Aorta (tissue), 5 donors: ENCODE measurements around the gene SLC25A25. TPM values are rescaled to one million over a fixed set of nuclear protein-coding genes. Genes with fewer than 3 reads are reported as not detected.
A peak's percentile ranks its signal among the peaks of the same experiment; 100 is the strongest.

Experiments
- ATAC-seq: fragments of 200-7000 bp; cut with Tn5 transposase; one replicate; pipeline ENCODE4 v1.9.1; 2022; ENCODE audit warnings: moderate library complexity; ENCODE audit not compliant: low FRiP score
- DNase-seq, 2 donors: peaks; one replicate each; pipeline ENCODE4 v3.0.0-alpha.2; 2020
- H3K27ac ChIP-seq, 2 donors: one replicate each; pipeline ENCODE4 v1.5.1; 2013; ENCODE audit warnings: low read length in 2 of 2, mild to moderate bottlenecking in 2 of 2, moderate library complexity in 2 of 2, control low read depth in 1 of 2, inconsistent platforms in 1 of 2, low read depth in 1 of 2
- H3K27me3 ChIP-seq, 2 donors: one replicate each; pipeline ENCODE4 v1.6.1; 2013; ENCODE audit warnings: control low read depth in 1 of 2, low read length in 1 of 2, mild to moderate bottlenecking in 1 of 2, moderate library complexity in 1 of 2; ENCODE audit not compliant: insufficient read depth in 2 of 2, control insufficient read depth in 1 of 2
- H3K36me3 ChIP-seq, 2 donors: one replicate each; pipeline ENCODE4 v1.6.1; 2013; ENCODE audit warnings: control low read depth in 1 of 2, low read length in 1 of 2, mild to moderate bottlenecking in 1 of 2; ENCODE audit not compliant: insufficient read depth in 2 of 2, control insufficient read depth in 1 of 2
- H3K4me1 ChIP-seq, 2 donors: one replicate each; pipeline ENCODE4 v1.6.1; 2013; ENCODE audit warnings: low read length in 2 of 2, control low read depth in 1 of 2, mild to moderate bottlenecking in 1 of 2, moderate library complexity in 1 of 2; ENCODE audit not compliant: insufficient read depth in 2 of 2, control insufficient read depth in 1 of 2
- H3K4me3 ChIP-seq, 2 donors: one replicate each; pipeline ENCODE4 v1.5.1; 2013; ENCODE audit warnings: low read length in 2 of 2, control low read depth in 1 of 2, mild to moderate bottlenecking in 1 of 2
- H3K9me3 ChIP-seq: one replicate; pipeline ENCODE4 v1.6.1; 2013; ENCODE audit warnings: mild to moderate bottlenecking, low read length; ENCODE audit not compliant: control insufficient read depth
- WGBS, 2 donors: extraction: QIAGEN DNeasy Blood & Tissue Kit; methylation state at CpG; one replicate each; pipeline ENCODE4 v1.1.7; 2013; 5-methylcytosine and 5-hydroxymethylcytosine counted together
- intact Hi-C, 2 donors: fragments of 100-400 bp; cut with DNase I; formaldehyde crosslinking; loops; one replicate each; pipeline versions ENCODE4 v1.14.2 to v1.15.0; 2022
- polyA plus RNA-seq, 2 donors: library from polyadenylated mRNA; stranded (reverse); fragments of 200-250 nt; gene quantifications; one replicate each; pipeline ENCODE4 v1.2.3, GENCODE V29; 2013
- total RNA-seq, 2 donors: library from RNA; stranded (reverse); fragmentation: NEBNext Ultra II Directional; extraction: Animal tissue kit (Norgen Biotek cat#: 25700); gene quantifications; one replicate each; pipeline ENCODE4 v1.2.1, GENCODE V29; 2021
- donor health status: healthy with polysubstance abuse.
- donor health status: Bipolar disorder and iron deficiency.
- donor health status: DM: no; HTN: no; CAD: no.
- donor health status: DM: no; HTN: no; CAD: no.
- donor health status: DM: yes; HTN: yes; CAD: no.

SLC25A25 gene
- total and polyA plus RNA-seq, 4 donors: 9.8 to 40.9 (median 15.3) TPM

DNA sequence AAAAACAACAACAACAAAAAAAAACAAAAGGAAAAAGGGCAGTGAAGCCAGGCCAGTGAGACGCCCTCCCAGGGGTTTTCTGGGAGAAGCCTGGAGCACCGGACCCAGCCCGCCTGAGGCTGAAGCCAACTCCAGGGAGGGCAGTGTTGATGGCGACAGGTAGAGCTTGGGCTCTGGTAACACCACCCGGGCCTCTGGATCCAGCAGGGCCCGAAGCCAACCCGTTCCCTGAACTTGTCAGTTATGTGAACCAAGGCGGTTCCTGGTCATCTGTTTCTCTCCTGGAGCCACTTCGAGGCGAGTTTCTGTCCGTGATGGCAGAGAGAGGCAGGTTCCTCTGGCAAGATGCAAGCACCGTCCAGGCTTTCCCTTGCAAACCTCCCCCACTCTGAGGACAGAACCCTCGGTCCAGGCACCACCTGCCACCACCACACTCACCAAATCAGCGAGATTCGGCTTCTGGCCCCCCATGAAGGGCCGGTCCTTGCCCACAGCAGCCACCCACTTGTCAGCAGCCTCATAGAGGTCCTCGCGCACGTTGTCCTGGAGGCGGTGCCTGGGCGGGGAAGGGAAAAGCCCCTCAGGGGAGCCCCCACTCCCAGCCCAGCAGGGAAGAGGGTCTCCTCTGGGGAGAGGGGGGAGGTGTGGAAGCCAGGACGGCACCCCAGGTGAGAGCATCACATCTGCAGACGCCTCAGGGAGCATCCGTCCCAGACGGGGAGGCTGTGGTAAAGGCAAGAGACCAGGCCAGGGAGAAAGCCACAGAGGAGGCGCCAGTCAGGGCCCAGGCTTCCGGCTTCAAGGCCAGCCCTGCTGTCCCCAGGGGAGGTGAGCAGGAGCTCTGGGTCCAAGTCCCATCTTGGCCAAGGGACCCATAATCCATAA is 54.1 kb downstream of the SLC25A25 start:
- Histone ChIP-seq H3K27ac (no peak overlapping the region), H3K4me1 (no peaks in the 10 kb centered on the region), H3K27me3 (no peaks in the 10 kb centered on the region), H3K36me3 (peaks cover 0 to 1% of the 10 kb centered on the region in 2 donors), H3K4me3 (no peak overlapping the region), H3K9me3 (no peaks in the 10 kb centered on the region)
- ATAC-seq (no peak), DNase-seq (peak; percentile 37 to 69)
- WGBS, 2 donors: 84 to 87% methylated on average over 27 of the region's 27 CpGs
- intact Hi-C loops: no loop called here

DNA sequence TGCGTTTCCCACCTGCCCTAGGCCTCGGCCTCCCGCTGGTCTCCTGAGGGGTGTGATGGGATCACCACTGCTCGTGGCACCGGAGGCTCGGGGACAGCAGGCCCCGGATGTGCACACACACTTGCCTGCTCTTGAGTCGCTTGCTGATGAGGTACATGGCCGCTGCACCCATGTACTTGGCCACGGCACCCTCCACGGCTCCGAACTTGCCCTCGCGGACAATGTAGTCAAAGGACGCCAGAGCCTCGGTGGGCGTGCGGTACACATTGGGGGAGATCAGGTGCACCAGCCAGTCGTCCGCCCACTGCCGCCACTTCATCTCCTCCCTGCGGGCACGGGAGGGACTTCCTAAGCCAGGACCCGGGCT is 54.8 kb downstream of the SLC25A25 start:
- Histone ChIP-seq H3K27me3 (no peaks in the 10 kb centered on the region), H3K4me1 (no peaks in the 10 kb centered on the region), H3K9me3 (no peaks in the 10 kb centered on the region), H3K27ac (no peak overlapping the region), H3K36me3 (peaks cover 0 to 1% of the 10 kb centered on the region in 2 donors), H3K4me3 (no peak overlapping the region)
- ATAC-seq (no peak), DNase-seq (peak; percentile 40 to 76)
- WGBS, 2 donors: 93 to 94% methylated on average over 24 of the region's 24 CpGs
- intact Hi-C loops: no loop called here

GRCh38 chr9:128123451-128124080 is 55.5 kb downstream of the SLC25A25 start:
- Histone ChIP-seq H3K27ac (no peak overlapping the region), H3K27me3 (no peaks in the 10 kb centered on the region), H3K4me3 (no peak overlapping the region), H3K36me3 (peaks cover 0 to 1% of the 10 kb centered on the region in 2 donors), H3K4me1 (no peaks in the 10 kb centered on the region), H3K9me3 (no peaks in the 10 kb centered on the region)
- intact Hi-C loops: no loop called here
- peak; percentile 44 to 75 for DNase-seq
- ATAC-seq: no peak
- WGBS, 2 donors: 89 to 90% methylated on average over 21 of the region's 21 CpGs

DNA sequence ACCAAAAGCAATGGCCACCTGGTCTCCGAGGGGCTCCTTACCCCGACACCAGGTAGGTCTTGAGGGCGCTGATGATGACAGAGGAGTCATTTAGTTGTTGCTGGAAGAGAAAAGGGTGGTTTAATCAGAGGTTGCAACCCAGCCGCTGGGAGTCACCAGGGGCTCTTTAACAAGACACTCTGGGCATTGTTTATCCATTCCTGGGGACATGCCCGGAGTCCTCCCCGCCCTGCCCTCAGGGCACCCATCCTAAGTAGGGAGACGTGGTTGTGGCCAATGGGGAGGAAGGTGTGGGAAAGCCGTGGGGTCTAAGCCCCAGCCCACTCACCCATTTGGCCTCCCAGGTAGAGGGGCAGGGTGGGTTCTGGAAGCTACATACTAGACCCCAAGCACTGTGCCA is 56.4 kb downstream of the SLC25A25 start:
- H3K9me3 ChIP-seq: no peaks in the 10 kb centered on the region
- ATAC-seq: no peak
- peak; percentile 39 to 52 for DNase-seq
- 83 to 87% methylated on average over 8 of the region's 8 CpGs for WGBS, 2 donors
- no peak overlapping the region for H3K4me3 ChIP-seq
- intact Hi-C loops: no loop called here
- H3K27ac ChIP-seq: no peak overlapping the region
- no peaks in the 10 kb centered on the region for H3K4me1 ChIP-seq
- no peaks in the 10 kb centered on the region for H3K27me3 ChIP-seq
- H3K36me3 ChIP-seq: peaks cover 0 to 1% of the 10 kb centered on the region in 2 donors

- ATAC-seq (no peak), DNase-seq (peak; percentile 83 to 85)
- H3K36me3 ChIP-seq: peaks cover 0 to 1% of the 10 kb centered on the region in 2 donors
- no peaks in the 10 kb centered on the region for H3K27me3 ChIP-seq
- no peaks in the 10 kb centered on the region for H3K9me3 ChIP-seq
- WGBS, 2 donors: 70 to 72% methylated on average over 16 of the region's 16 CpGs
- H3K27ac ChIP-seq: no peak overlapping the region
- no peaks in the 10 kb centered on the region for H3K4me1 ChIP-seq
- no peak overlapping the region for H3K4me3 ChIP-seq
- intact Hi-C loops: no loop called here
Observed at GRCh38 chr9:128124873-128125579, 57.0 kb downstream of the SLC25A25 start.

DNA sequence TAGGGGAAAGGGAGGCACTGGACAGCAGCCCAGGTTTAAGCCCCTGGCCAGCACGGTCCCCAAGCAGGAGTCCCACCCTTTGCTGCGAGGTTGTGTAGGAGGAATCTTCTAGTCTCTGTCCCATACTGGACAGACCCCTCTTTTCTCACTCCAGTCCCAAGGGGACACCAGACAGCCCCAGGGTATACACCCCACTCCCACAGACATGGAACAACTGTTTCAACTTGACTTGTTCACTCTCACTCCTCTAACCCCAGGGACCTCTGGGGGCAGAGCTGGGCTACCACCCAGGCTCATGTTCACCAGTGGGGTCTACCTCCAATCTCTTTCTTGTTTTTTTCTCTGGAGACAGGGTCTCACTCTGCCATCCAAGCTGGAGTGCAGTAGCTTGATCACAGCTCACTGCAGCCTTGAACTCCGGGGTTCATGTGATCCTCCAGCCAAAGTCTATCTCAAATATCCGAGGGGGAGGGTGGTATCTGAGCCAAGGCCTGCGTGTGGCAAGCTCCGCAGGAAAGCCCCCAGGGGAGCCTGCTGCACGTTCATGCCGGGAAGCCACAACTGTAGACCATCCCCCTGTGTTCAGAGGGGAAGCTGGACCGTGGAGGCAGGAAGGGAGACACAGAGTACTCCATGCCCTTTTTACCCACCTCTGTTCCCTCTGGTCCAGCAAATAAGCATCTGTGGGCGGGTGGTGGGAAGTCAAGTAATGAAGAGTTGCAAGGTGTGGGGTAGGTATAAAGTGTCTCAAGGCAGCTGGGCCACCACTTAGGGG is 57.7 kb downstream of the SLC25A25 start:
- intact Hi-C loops: no loop called here
- Histone ChIP-seq H3K4me1 (no peaks in the 10 kb centered on the region), H3K9me3 (no peaks in the 10 kb centered on the region), H3K36me3 (peaks cover 0 to 1% of the 10 kb centered on the region in 2 donors), H3K4me3 (no peak overlapping the region), H3K27me3 (no peaks in the 10 kb centered on the region), H3K27ac (no peak overlapping the region)
- no peak for ATAC-seq
- DNase-seq: peak; percentile 44 to 67
- 45 to 54% methylated on average over 10 of the region's 10 CpGs for WGBS, 2 donors

DNA sequence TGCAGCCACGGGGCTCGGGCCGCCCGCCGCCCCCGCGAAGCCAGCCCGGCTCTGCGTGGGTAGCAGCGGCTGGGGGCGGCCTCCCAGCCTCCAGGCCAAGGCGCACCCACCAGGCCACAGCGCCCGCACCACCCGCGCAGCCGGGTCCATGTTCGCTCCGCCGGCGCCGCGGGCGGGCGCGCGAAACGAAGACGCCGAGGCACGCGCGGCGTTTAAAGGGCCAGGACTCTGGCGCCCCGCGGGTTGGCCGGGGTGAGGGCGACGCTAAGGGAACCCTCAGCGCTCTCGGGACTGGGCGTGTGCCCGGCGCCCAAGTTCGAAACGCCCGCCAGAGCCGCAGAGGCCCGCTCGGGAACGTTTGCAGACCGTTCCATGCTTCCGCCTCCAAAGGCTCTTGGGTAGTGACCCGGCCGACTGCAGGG is 59.5 kb downstream of the SLC25A25 start, which contains the start of gene PTGES2:
TSS of gene PTGES2 (minus strand) at position 162 of the 422 bp plus-strand sequence. CDS start at position 150, 12 bp downstream.
- ATAC-seq (peak; percentile 94), DNase-seq (peak; percentile 92 to 95)
- WGBS, 2 donors: 0% methylated on average over 55 to 56 of the region's 56 CpGs
- Histone ChIP-seq H3K4me3 (peak within 1 kb of the TSS; percentile 63 to 69), H3K27me3 (no peaks in the 10 kb centered on the region), H3K27ac (peak within 1 kb of the TSS in 1 of 2 donors; percentile 71), H3K9me3 (no peaks in the 10 kb centered on the region), H3K36me3 (no peaks in the 10 kb centered on the region), H3K4me1 (no peaks in the 10 kb centered on the region)
- intact Hi-C loops: no loop called here
